Cardiac muscle cell (in vitro differentiated cells and primary cell): ENCODE results near the gene PTPRD. TPM values are rescaled to one million over a fixed set of nuclear protein-coding genes. Genes with fewer than 3 reads are reported as not detected.

Experiments used
- DNase-seq, 2 donors: peaks; one replicate each; pipeline versions ENCODE4 v3.0.0 to v3.0.0-alpha.2; 2010 to 2017; ENCODE audit warnings: low read depth in 1 of 2, low spot score in 1 of 2
- H3K27ac ChIP-seq: fragments of 200-600 bp; sonication (generic); 2 replicates; pipeline ENCODE4 v1.5.1; 2016
- H3K27me3 ChIP-seq: fragments of 200-600 bp; sonication (generic); 2 replicates; pipeline ENCODE4 v1.6.0; 2016; ENCODE audit warnings: control low read depth
- H3K36me3 ChIP-seq: fragments of 200-600 bp; sonication (generic); 2 replicates; pipeline ENCODE4 v1.5.1; 2016; ENCODE audit warnings: control low read depth
- H3K4me1 ChIP-seq: fragments of 200-600 bp; sonication (generic); 2 replicates; pipeline ENCODE4 v1.8.1; 2017; ENCODE audit warnings: low read depth, mild to moderate bottlenecking, mixed run types
- H3K4me3 ChIP-seq: fragments of 200-600 bp; sonication (generic); 2 replicates; pipeline ENCODE4 v1.5.1; 2016; ENCODE audit warnings: mild to moderate bottlenecking
- H3K9me3 ChIP-seq: fragments of 200-600 bp; sonication (generic); 2 replicates; pipeline ENCODE4 v1.5.1; 2017; ENCODE audit warnings: low read depth, mild to moderate bottlenecking, control low read depth
- polyA plus RNA-seq: library from polyadenylated mRNA; unstranded; fragments of >200 nt; fragmentation: Nextera tagmentation; extraction: Ambion mirVana; gene quantifications from 2 replicates; pipeline ENCODE4 v1.2.1, GENCODE V29; 2016
- total RNA-seq: library from RNA; depleted of rRNA; stranded (reverse); fragments of >200 nt; gene quantifications from 2 replicates; pipeline ENCODE4 v1.2.3, GENCODE V29; 2016
- TF ChIP-seq, protein P1 (sequence below): IDR thresholded peaks from 2 replicates; pipeline ENCODE4 v1.5.1; 2012; ENCODE audit warnings: low read depth, mild to moderate bottlenecking, low read length

PTPRD gene
- total and polyA plus RNA-seq, 2 experiments from 2014 or later = 37.0 to 287 TPM

DNA sequence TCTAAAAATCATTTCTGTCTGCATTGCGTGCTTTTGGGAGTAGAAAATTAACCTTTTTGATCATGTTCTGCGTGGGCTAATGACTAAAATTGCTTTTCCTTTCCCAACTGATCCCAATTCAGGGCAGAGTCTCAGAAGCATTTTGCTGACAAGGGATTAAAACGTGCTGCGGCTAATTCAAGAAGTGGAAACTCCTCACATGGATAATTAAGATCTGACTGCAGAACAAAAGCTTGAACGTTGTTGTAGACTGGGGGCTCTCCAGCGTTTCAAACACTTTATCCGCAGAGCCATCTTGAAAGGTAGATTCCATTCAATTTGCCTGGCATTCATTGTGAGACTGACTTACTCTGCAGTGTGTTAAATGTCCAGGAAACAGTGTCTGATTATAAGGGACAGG lies 2327.9 kb downstream of the PTPRD start:
- no peak overlapping the region for H3K4me3 ChIP-seq
- no peak overlapping the region for H3K27ac ChIP-seq
- no peak for DNase-seq
- no peaks in the 10 kb centered on the region for H3K9me3 ChIP-seq
- TF ChIP-seq, protein P1, sequence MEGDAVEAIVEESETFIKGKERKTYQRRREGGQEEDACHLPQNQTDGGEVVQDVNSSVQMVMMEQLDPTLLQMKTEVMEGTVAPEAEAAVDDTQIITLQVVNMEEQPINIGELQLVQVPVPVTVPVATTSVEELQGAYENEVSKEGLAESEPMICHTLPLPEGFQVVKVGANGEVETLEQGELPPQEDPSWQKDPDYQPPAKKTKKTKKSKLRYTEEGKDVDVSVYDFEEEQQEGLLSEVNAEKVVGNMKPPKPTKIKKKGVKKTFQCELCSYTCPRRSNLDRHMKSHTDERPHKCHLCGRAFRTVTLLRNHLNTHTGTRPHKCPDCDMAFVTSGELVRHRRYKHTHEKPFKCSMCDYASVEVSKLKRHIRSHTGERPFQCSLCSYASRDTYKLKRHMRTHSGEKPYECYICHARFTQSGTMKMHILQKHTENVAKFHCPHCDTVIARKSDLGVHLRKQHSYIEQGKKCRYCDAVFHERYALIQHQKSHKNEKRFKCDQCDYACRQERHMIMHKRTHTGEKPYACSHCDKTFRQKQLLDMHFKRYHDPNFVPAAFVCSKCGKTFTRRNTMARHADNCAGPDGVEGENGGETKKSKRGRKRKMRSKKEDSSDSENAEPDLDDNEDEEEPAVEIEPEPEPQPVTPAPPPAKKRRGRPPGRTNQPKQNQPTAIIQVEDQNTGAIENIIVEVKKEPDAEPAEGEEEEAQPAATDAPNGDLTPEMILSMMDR = no peak
- no peaks in the 10 kb centered on the region for H3K4me1 ChIP-seq
- no peaks in the 10 kb centered on the region for H3K27me3 ChIP-seq
- no peaks in the 10 kb centered on the region for H3K36me3 ChIP-seq

GRCh38 chr9:8282535-8282934 lies 2330.3 kb downstream of the PTPRD start:
- no peak for DNase-seq
- H3K27me3 ChIP-seq = no peaks in the 10 kb centered on the region
- no peak overlapping the region for H3K4me3 ChIP-seq
- H3K4me1 ChIP-seq = no peaks in the 10 kb centered on the region
- TF ChIP-seq, protein P1 = no peak
- no peaks in the 10 kb centered on the region for H3K36me3 ChIP-seq
- no peaks in the 10 kb centered on the region for H3K9me3 ChIP-seq
- no peak overlapping the region for H3K27ac ChIP-seq

- TF ChIP-seq, protein P1 = no peak
- Histone ChIP-seq H3K36me3 (no peaks in the 10 kb centered on the region), H3K4me3 (no peak overlapping the region), H3K9me3 (no peaks in the 10 kb centered on the region), H3K4me1 (no peaks in the 10 kb centered on the region), H3K27ac (no peak overlapping the region), H3K27me3 (no peaks in the 10 kb centered on the region)
- DNase-seq = no peak
Measured at GRCh38 chr9:8280811-8281210, 2332.0 kb downstream of the PTPRD start.

DNA sequence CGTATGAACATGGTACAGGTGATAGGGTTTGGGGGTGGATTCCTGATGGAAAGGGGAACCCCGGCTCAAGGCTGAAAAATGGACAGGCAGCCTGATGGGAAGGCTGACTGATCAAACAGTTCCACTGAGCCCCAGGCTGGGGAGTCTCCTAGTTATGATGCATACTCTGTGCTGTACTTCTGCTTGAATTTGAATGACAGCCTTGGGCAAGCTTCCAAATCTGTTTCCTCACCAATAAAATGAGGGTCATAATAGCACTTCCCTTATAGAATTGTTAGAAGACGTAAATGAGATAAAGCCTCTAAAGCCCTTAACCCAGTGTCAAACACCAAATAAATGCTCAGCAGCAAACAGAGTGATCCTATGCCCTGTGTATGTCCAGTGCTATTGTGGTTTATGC lies 2334.8 kb downstream of the PTPRD start:
- no peaks in the 10 kb centered on the region for H3K9me3 ChIP-seq
- no peaks in the 10 kb centered on the region for H3K27me3 ChIP-seq
- H3K4me1 ChIP-seq = no peaks in the 10 kb centered on the region
- H3K36me3 ChIP-seq = no peaks in the 10 kb centered on the region
- TF ChIP-seq, protein P1 = no peak
- DNase-seq = no peak
- H3K4me3 ChIP-seq = no peak overlapping the region
- H3K27ac ChIP-seq = no peak overlapping the region

DNA sequence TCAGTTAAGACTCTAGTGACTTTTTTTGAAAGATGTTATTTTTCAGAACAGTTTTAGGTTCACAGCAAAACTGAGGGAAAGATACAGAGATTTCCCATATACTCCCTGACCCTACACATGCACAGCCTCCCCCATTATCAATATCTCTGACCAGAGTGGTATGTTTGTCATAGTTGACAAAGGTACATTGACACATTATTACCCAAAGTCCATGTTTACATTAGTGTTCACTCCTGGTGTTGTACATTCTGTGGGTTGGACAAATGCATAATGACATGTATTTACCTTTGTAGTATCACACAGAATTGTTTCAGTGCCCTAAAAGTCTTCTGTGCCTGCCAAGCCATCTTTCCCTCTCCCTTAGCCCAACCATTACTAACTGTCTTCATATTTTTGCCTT lies 2342.6 kb downstream of the PTPRD start:
- Histone ChIP-seq H3K4me3 (no peak overlapping the region), H3K4me1 (no peaks in the 10 kb centered on the region), H3K27me3 (no peaks in the 10 kb centered on the region), H3K27ac (no peak overlapping the region), H3K36me3 (no peaks in the 10 kb centered on the region), H3K9me3 (no peaks in the 10 kb centered on the region)
- no peak for DNase-seq
- TF ChIP-seq, protein P1 = no peak

DNA sequence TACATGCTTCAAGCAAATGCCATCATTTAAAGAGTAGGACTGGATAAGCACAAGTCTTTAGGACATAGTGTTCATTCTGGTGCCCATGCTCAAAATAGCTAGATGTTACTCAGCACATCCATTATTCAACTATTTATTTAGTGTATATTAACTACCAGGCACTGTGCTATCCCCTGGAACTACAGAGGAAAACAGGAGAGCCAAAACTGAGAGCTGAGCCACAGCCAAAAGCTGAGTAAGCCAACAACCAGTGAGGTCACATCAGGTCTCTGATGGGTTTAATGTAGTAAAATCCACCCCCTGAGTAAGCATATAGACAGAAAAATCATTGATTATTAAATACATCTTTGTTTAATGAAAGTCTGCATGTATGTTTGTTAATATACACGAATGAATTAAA lies 2343.9 kb downstream of the PTPRD start:
- TF ChIP-seq, protein P1 = no peak
- Histone ChIP-seq H3K27ac (no peak overlapping the region), H3K27me3 (no peaks in the 10 kb centered on the region), H3K36me3 (no peaks in the 10 kb centered on the region), H3K4me3 (no peak overlapping the region), H3K9me3 (no peaks in the 10 kb centered on the region), H3K4me1 (no peaks in the 10 kb centered on the region)
- no peak for DNase-seq
